ENCODE results near the gene PSEN2.

Gene PSEN2

DNA sequence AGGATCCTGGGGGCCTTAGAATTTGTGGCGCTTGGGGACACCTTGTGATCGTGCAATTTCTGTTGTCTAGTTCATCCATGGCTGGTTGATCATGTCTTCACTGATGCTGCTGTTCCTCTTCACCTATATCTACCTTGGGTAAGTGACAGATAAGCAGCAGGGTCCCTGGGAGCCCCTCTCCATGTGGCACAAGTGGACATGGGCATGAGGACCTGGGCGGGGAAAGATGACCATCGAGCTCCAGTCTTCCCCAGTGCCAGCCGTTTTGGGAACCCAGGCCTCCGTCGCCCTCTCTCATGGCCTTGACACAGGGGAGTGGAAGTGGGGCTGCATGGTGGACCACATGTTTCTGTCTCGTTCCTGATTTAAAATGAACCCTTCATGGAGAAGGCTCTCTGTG lies 17.6 kb downstream of the PSEN2 start:
- no peak for DNase-seq

DNA sequence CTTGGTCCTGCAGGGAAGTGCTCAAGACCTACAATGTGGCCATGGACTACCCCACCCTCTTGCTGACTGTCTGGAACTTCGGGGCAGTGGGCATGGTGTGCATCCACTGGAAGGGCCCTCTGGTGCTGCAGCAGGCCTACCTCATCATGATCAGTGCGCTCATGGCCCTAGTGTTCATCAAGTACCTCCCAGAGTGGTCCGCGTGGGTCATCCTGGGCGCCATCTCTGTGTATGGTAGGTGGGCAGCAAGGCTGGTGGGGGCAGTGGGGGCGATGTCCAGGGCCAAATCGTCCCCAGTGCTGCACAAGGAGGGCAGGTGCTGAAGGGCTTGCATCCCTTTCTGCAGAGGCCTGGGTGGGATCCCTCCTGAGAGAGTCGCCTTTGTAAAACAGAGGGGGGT lies 18.4 kb downstream of the PSEN2 start:
- no peak for DNase-seq

- DNase-seq: no peak
These were observed 19.4 kb downstream of the PSEN2 start for GRCh38 chr1:226889616-226890330.

GRCh38 chr1:226890331-226891108 lies 20.1 kb downstream of the PSEN2 start:
- no peak for DNase-seq

GRCh38 chr1:226891346-226891745 lies 20.9 kb downstream of the PSEN2 start:
- DNase-seq: no peak

DNA sequence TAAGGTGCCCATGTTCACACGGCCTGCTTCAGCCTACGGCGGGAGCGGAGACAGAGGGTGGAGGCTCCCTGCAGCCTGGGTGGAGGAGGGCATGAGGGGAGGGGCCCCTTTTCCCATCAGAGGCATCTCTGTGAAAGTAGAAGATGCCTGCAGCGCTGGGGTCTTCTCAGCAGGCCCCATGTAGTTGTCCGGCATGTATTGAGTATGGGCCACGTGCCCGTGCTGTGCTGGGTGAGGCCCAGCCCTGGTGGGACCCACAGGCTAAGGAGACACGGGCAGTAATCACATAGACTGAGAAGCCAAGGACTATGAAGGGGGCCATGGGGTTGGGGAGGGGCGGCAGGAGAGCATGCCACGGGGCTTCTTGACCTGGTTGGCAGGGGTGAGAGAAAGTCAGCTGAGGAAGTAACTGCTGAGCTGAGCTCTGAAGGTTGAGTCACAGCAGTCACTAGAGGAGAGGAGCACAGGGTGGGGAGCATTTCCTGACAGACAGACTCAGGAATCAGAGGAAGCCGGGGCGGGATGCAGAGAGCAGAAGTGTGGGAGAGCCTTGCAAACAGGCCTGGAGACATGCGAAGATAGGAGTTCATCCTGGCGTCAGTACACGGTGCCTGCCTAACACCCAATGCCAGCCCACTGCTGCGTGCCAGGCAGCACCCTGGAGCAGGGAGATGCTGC lies 21.6 kb downstream of the PSEN2 start:
- no peak for DNase-seq

- no peak for DNase-seq
These were observed 22.1 kb downstream of the PSEN2 start for GRCh38 chr1:226892524-226892875.

- DNase-seq: no peak
These were observed 23.5 kb downstream of the PSEN2 start for GRCh38 chr1:226893936-226894335.

- no peak for DNase-seq
These were observed 24.4 kb downstream of the PSEN2 start for GRCh38 chr1:226894826-226895225.

- no peak for DNase-seq
These were observed 25.2 kb downstream of the PSEN2 start for GRCh38 chr1:226895644-226896043.

DNA sequence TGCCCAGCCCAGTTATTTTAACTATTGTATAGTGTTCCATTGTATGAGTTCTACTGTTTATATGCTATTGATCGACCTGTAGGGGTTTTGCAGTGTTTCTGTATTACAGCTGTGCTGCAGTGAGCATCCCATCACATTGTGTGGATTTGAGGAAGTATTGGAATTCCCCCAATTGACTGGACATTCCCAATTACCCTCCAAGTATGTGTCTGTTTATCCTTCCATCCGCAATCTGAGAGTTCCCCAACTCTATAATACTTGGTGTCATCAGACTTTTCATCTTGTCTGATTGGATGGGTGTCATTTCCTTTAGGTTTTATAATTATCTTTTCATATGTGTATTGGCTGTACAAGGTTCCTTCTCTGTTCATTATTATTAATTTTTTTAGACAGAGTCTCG lies 27.8 kb downstream of the PSEN2 start:
- DNase-seq: no peak

DNA sequence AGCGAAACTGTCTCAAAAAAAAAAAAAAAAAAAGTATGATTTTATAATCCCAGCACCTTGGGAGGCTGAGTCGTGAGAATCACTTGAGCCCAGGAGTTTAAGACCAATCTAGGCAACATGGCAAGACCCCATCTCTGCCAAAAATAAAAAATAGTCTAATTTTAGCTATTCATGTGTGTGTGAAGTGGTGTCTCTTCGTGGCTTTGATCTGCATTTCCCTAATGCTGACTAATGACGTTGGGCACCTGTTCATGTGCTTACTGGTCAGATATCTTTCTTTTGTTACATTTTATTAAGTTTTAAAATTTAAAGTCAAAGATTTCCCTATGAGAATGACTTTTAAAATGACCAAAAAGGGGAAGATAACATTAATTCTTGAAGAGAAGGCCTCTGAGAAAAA lies 31.0 kb downstream of the PSEN2 start:
- DNase-seq: no peak

DNA sequence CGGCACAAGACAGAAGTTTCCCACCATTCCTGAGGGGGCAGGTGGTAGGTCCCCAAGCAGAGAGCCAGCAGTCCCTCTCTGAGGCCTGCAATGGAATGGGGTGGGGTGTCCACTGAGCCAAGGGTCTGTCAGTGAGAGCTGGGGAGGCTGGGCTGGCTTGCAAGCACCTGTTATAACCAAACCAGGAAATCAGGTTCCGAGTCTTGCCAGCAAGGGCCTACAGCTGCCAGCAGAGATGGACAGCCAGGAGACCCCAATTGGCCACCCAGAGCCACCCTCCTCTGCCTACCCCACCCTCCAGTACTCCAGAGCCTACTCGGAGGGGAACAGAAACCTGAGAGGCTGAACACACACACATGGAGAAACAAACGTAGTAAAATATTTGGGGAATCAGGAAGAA lies 32.2 kb downstream of the PSEN2 start:
- no peak for DNase-seq

DNA sequence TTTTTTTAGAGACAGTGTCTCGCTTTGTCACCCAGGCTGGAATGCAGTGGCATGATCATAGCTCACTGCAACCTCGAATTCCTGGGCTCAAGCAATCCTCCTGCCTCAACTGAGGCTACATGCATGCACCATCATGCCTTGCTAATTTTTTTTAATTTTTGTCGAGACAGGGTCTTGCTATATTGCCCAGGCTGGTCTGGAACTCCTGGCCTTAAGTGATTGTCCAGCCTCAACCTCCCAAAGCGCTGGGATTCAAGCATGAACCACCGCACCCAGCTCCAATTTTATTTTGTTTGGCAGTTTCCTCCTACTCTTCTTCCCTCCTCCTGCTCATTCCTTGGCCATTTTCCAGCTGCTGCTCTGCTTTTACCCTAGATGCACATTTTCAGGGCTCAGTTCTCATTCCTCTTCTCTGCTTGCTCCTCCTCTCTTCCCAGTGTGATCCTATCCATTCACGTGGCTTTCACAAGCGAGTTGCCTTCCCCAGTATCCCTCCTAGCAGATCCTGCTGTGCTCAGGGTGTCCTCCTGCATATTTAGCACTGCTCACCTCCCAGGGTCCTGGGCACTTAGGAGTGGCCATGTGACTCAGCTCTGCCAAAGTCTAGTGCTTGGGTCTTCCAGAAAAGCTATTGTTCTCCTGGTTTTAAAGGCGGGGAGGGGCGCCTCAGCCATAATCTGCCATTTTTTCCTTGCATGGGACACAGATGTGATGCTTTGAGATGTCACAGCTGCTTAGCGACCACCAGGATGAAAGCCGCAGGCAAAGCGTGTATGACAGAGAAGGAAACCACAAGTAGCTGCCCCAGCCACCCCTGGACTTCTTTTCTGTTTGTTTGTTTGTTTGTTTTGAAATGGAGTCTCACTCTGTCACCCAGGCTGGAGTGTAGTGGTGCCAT lies 33.7 kb downstream of the PSEN2 start:
- no peak for DNase-seq

DNA sequence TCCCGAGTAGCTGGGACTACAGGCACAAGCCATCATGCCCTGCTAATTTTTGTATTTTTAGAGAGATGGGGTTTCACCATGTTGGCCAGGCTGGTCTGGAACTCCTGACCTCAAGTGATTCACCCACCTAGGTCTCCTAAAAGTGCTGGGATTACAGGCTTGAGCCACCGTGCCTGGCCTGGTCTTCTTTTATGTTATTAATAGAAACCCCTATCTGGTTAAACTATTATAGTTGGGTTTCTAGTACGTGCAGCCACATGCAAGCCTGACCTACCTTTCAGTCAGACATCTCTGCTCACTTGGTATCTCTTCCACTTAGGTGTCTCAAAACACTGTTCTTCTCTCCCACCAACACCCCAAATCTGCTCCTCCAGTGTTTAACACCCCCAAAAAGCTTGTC lies 34.4 kb downstream of the PSEN2 start:
- DNase-seq: no peak

DNA sequence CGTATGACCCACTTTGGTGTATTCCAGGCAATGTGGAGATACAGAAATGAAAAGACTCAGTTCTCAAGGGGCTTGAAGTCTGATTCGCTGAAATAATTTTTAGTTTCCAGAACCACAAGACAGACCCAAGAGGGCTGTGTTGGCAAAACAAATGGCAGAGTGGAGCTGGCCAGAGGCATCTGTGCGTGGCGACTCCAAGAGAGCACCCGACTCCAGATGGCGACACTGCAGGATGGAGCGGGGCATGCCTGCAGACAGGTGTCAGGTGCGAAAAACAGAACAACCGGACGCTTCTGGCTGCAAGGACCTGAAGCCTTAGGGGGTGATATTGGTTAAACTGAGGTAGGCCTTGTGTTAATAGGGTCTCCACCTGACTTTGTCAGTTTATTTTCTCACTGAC lies 38.0 kb downstream of the PSEN2 start:
- no peak for DNase-seq

- DNase-seq: no peak
These were observed 38.5 kb downstream of the PSEN2 start for GRCh38 chr1:226908913-226909312.

GRCh38 chr1:226912587-226913176 lies 42.3 kb downstream of the PSEN2 start:
- DNase-seq: no peak

DNA sequence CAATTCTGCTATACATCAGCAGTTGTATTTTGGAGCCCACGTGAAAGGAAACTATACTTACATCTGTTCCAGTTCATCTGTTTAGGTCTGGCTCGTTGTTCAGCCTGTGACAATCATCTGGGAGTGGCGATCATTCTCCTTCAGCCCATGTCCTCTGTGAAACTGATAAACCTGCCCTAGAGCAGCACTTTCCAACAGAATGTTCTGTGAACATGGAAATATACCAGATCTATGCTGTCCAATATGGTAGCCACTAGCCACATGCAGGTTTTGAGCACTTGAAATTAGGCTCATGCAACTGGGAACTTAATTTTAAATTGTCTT lies 45.2 kb downstream of the PSEN2 start:
- DNase-seq: no peak

- DNase-seq: no peak
These were observed 46.1 kb downstream of the PSEN2 start for GRCh38 chr1:226916497-226916896.

- DNase-seq: no peak
These were observed 49.2 kb downstream of the PSEN2 start for GRCh38 chr1:226919587-226919986.

GRCh38 chr1:226919995-226920394 lies 49.6 kb downstream of the PSEN2 start:
- no peak for DNase-seq

- DNase-seq: no peak
These were observed 50.1 kb downstream of the PSEN2 start for GRCh38 chr1:226920446-226920894.
